WTC11 (cell line): ENCODE measurements around the gene NUP93. TPM values are rescaled to one million over a fixed set of nuclear protein-coding genes. Genes with fewer than 3 reads are reported as not detected.

ENCODE experiments used
- ATAC-seq: fragments of 200-7000 bp; cut with Tn5 transposase; 2 replicates; pipeline ENCODE4 v1.10.0; 2021; ENCODE audit warnings: mild to moderate bottlenecking, moderate library complexity
- CTCF ChIA-PET: fragments of 300-600 bp; sonication (Branson Sonifier 250); formaldehyde crosslinking; loops from one replicate; lab custom pipeline; 2021; ENCODE audit warnings: antibody characterized with exemption; lab: Charles Lee
- POLR2A ChIA-PET: fragments of 350-600 bp; sonication (Branson Sonifier 250); formaldehyde crosslinking; loops from one replicate; lab custom pipeline; 2021; ENCODE audit warnings: antibody characterized with exemption; lab: Charles Lee
- DNase-seq: peaks from one replicate; pipeline ENCODE4 v3.0.0; 2021; ENCODE audit warnings: low spot score
- H3K27ac Mint-ChIP-seq: 2 replicates; pipeline ENCODE4 v1.8.0; 2021; ENCODE audit warnings: mixed read lengths
- H3K27me3 Mint-ChIP-seq: 2 replicates; pipeline ENCODE4 v1.8.0; 2021; ENCODE audit warnings: low read depth, mild to moderate bottlenecking, moderate library complexity, mixed read lengths
- H3K36me3 Mint-ChIP-seq: 2 replicates; pipeline ENCODE4 v1.8.0; 2021; ENCODE audit warnings: mixed read lengths
- H3K4me1 Mint-ChIP-seq: 2 replicates; pipeline ENCODE4 v1.8.0; 2022; ENCODE audit warnings: mixed read lengths
- H3K4me3 Mint-ChIP-seq: 2 replicates; pipeline ENCODE4 v1.8.0; 2021; ENCODE audit warnings: mild to moderate bottlenecking, moderate library complexity, mixed read lengths
- H3K9me3 Mint-ChIP-seq: 2 replicates; pipeline ENCODE4 v1.8.0; 2021; ENCODE audit warnings: mixed read lengths
- ATF2 ChIP-seq: sonication (generic); formaldehyde crosslinking; IDR thresholded peaks from 2 replicates; pipeline ENCODE4 v1.8.1; 2022; ENCODE audit warnings: low read depth, missing genetic modification reagents, borderline replicate concordance
- CREB1 ChIP-seq: sonication (generic); formaldehyde crosslinking; IDR thresholded peaks from 2 replicates; pipeline ENCODE4 v1.8.0; 2023; ENCODE audit warnings: mild to moderate bottlenecking, missing genetic modification reagents
- FOXP1 ChIP-seq: sonication (generic); formaldehyde crosslinking; IDR thresholded peaks from 2 replicates; pipeline ENCODE4 v1.8.0; 2022; ENCODE audit warnings: missing genetic modification reagents, mild to moderate bottlenecking, moderate library complexity, borderline replicate concordance
- GRHL2 ChIP-seq: fragments of 250-450 bp; sonication (Bioruptor Pico); IDR thresholded peaks from 2 replicates; pipeline ENCODE4 v1.8.0; 2022; ENCODE audit warnings: mild to moderate bottlenecking, moderate library complexity; ENCODE audit not compliant: insufficient replicate concordance, severe bottlenecking
- GTF2I ChIP-seq: fragments of 250-450 bp; sonication (Bioruptor Pico); conservative IDR thresholded peaks from 2 replicates; pipeline ENCODE4 v1.4.0; 2021; ENCODE audit warnings: mild to moderate bottlenecking
- JUN ChIP-seq: sonication (generic); formaldehyde crosslinking; IDR thresholded peaks from 2 replicates; pipeline ENCODE4 v1.8.0; 2023; ENCODE audit warnings: mild to moderate bottlenecking, missing genetic modification reagents
- MAX ChIP-seq: sonication (generic); formaldehyde crosslinking; IDR thresholded peaks from 2 replicates; pipeline ENCODE4 v1.8.0; 2022; ENCODE audit warnings: mild to moderate bottlenecking, missing genetic modification reagents
- RORB ChIP-seq: fragments of 250-450 bp; sonication (Bioruptor Pico); IDR thresholded peaks from 2 replicates; pipeline ENCODE4 v1.9.0; 2021; ENCODE audit warnings: mild to moderate bottlenecking
- SP1 ChIP-seq: sonication (generic); formaldehyde crosslinking; conservative IDR thresholded peaks from 2 replicates; pipeline ENCODE4 v1.8.1; 2022; ENCODE audit warnings: missing genetic modification reagents
- TCF7 ChIP-seq: sonication (generic); formaldehyde crosslinking; IDR thresholded peaks from 2 replicates; pipeline ENCODE4 v1.8.0; 2022; ENCODE audit warnings: mild to moderate bottlenecking, low read depth, missing genetic modification reagents, moderate library complexity
- TP53 ChIP-seq: sonication (generic); formaldehyde crosslinking; IDR thresholded peaks from 2 replicates; pipeline ENCODE4 v1.8.1; 2023; ENCODE audit warnings: mild to moderate bottlenecking, missing genetic modification reagents
- ZMAT4 ChIP-seq: fragments of 250-450 bp; sonication (Bioruptor Pico); IDR thresholded peaks from 2 replicates; pipeline ENCODE4 v1.9.0; 2021; ENCODE audit warnings: mild to moderate bottlenecking
- ZNF423 ChIP-seq: fragments of 250-450 bp; sonication (Bioruptor Pico); IDR thresholded peaks from 2 replicates; pipeline ENCODE4 v2.1.2; 2022; ENCODE audit warnings: mild to moderate bottlenecking, moderate library complexity
- ZNF512 ChIP-seq: sonication (generic); formaldehyde crosslinking; IDR thresholded peaks from 2 replicates; pipeline ENCODE4 v1.8.1; 2022; ENCODE audit warnings: missing genetic modification reagents, borderline replicate concordance
- total RNA-seq: library from RNA; stranded (reverse); gene quantifications from 3 replicates; pipeline ENCODE4 v1.2.3, GENCODE V29; 2021

The NUP93 gene
- total RNA-seq, 1 experiment from 2014 or later: 185 TPM

- Mint-ChIP-seq H3K4me3 (no peak overlapping the region), H3K36me3 (peaks cover 11% of the 10 kb centered on the region), H3K9me3 (no peaks in the 10 kb centered on the region), H3K27me3 (no peaks in the 10 kb centered on the region), H3K4me1 (0 out of 2 replicates have a peak, but pooled peaks cover 3% of the 10 kb centered on the region), H3K27ac (peak overlapping the region; percentile 23; the same call in 1 of the 2 replicates)
- TF ChIP-seq FOXP1 (CRISPR knock-in tag) (no peak), MAX (CRISPR knock-in tag) (no peak), GTF2I (CRISPR knock-in tag) (no peak), SP1 (no peak), CREB1 (CRISPR knock-in tag) (no peak), JUN (CRISPR knock-in tag) (no peak), ATF2 (CRISPR knock-in tag) (no peak), RORB (no peak), ZNF512 (CRISPR knock-in tag) (no peak), ZNF423 (CRISPR knock-in tag) (no peak), TP53 (CRISPR knock-in tag) (no peak)
- ChIA-PET POLR2A (no interaction called here), CTCF (no interaction called here)
- no peak for DNase-seq
- no peak for ATAC-seq
Observed at GRCh38 chr16:56800355-56800754, 70.4 kb downstream of the NUP93 start.

GRCh38 chr16:56801762-56802161 lies 71.8 kb downstream of the NUP93 start:
- H3K4me3 Mint-ChIP-seq: no peak overlapping the region
- ATAC-seq: peak; percentile 51

GRCh38 chr16:56807011-56807675 lies 77.2 kb downstream of the NUP93 start:
- no peak for DNase-seq
- POLR2A ChIA-PET: no interaction called here
- Mint-ChIP-seq H3K4me1 (no peaks in the 10 kb centered on the region), H3K27me3 (no peaks in the 10 kb centered on the region), H3K36me3 (peaks cover 20% of the 10 kb centered on the region), H3K9me3 (no peaks in the 10 kb centered on the region), H3K27ac (no peak overlapping the region; the same call in 1 of the 2 replicates), H3K4me3 (no peak overlapping the region)
- ATAC-seq: no peak
- TF ChIP-seq ZMAT4 (CRISPR knock-in tag): no peak
- no peak for TF ChIP-seq TCF7 (CRISPR knock-in tag)
- CTCF ChIA-PET: no interaction called here

More at GRCh38 chr16:56801762-56802161, 71.8 kb downstream of the NUP93 start:
- Mint-ChIP-seq H3K27ac (no peak overlapping the region), H3K4me1 (0 out of 2 replicates have a peak, but pooled peaks cover 3% of the 10 kb centered on the region), H3K27me3 (no peaks in the 10 kb centered on the region), H3K9me3 (no peaks in the 10 kb centered on the region), H3K36me3 (peaks cover 21% of the 10 kb centered on the region)
- ChIA-PET CTCF (no interaction called here), POLR2A (no interaction called here)
- TF ChIP-seq FOXP1 (CRISPR knock-in tag) (no peak), GRHL2 (CRISPR knock-in tag) (no peak), ZNF512 (CRISPR knock-in tag) (no peak)
- no peak for DNase-seq
